Measurements from ENCODE around the gene TMEM74B.

The TMEM74B gene

GRCh38 chr20:1164871-1165270, 19.9 kb downstream of the TMEM74B start:
- H3K27me3 ChIP-seq (replicated peaks) = no peaks in the 10 kb centered on the region
- peaks cover 57% of the 10 kb centered on the region for H3K36me3 ChIP-seq (replicated peaks)
- in situ Hi-C loops (cut with HindIII; ENCODE audit: low pct_ligation_motif_present, low sequenced_read_pairs) = no loop called here
- no peak for DNase-seq
- no peak overlapping the region for H3K27ac ChIP-seq
- TF ChIP-seq, protein P1, sequence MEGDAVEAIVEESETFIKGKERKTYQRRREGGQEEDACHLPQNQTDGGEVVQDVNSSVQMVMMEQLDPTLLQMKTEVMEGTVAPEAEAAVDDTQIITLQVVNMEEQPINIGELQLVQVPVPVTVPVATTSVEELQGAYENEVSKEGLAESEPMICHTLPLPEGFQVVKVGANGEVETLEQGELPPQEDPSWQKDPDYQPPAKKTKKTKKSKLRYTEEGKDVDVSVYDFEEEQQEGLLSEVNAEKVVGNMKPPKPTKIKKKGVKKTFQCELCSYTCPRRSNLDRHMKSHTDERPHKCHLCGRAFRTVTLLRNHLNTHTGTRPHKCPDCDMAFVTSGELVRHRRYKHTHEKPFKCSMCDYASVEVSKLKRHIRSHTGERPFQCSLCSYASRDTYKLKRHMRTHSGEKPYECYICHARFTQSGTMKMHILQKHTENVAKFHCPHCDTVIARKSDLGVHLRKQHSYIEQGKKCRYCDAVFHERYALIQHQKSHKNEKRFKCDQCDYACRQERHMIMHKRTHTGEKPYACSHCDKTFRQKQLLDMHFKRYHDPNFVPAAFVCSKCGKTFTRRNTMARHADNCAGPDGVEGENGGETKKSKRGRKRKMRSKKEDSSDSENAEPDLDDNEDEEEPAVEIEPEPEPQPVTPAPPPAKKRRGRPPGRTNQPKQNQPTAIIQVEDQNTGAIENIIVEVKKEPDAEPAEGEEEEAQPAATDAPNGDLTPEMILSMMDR (IDR thresholded peaks at IDR 0.05; ENCODE audit: low read depth, low read length, missing control alignments) = no peak
- no peak overlapping the region for H3K4me3 ChIP-seq (ENCODE audit: low read depth, low read length)

- no peak for DNase-seq
- TF ChIP-seq, protein P1 (IDR thresholded peaks at IDR 0.05; ENCODE audit: low read depth, low read length, missing control alignments) = no peak
- Histone ChIP-seq H3K27ac (no peak overlapping the region), H3K27me3 (replicated peaks) (no peaks in the 10 kb centered on the region), H3K36me3 (replicated peaks) (peaks cover 51% of the 10 kb centered on the region), H3K4me3 (ENCODE audit: low read depth, low read length) (no peak overlapping the region)
- in situ Hi-C loops (cut with HindIII; ENCODE audit: low pct_ligation_motif_present, low sequenced_read_pairs) = no loop called here
Observed at GRCh38 chr20:1163653-1164052, 21.1 kb downstream of the TMEM74B start.

GRCh38 chr20:1163105-1163504, 21.7 kb downstream of the TMEM74B start:
- Histone ChIP-seq H3K4me3 (ENCODE audit: low read depth, low read length) (no peak overlapping the region), H3K27me3 (replicated peaks) (no peaks in the 10 kb centered on the region), H3K27ac (no peak overlapping the region), H3K36me3 (replicated peaks) (peaks cover 45% of the 10 kb centered on the region)
- no peak for DNase-seq
- in situ Hi-C loops (cut with HindIII; ENCODE audit: low pct_ligation_motif_present, low sequenced_read_pairs) = no loop called here
- TF ChIP-seq, protein P1 (IDR thresholded peaks at IDR 0.05; ENCODE audit: low read depth, low read length, missing control alignments) = no peak

- no peak for DNase-seq
- Histone ChIP-seq H3K27ac (no peak overlapping the region), H3K4me3 (ENCODE audit: low read depth, low read length) (no peak overlapping the region), H3K36me3 (replicated peaks) (peaks cover 31% of the 10 kb centered on the region), H3K27me3 (replicated peaks) (no peaks in the 10 kb centered on the region)
- TF ChIP-seq, protein P1 (IDR thresholded peaks at IDR 0.05; ENCODE audit: low read depth, low read length, missing control alignments) = no peak
- in situ Hi-C loops (cut with HindIII; ENCODE audit: low pct_ligation_motif_present, low sequenced_read_pairs) = no loop called here
Observed at GRCh38 chr20:1160991-1161390, 23.8 kb downstream of the TMEM74B start.

DNA sequence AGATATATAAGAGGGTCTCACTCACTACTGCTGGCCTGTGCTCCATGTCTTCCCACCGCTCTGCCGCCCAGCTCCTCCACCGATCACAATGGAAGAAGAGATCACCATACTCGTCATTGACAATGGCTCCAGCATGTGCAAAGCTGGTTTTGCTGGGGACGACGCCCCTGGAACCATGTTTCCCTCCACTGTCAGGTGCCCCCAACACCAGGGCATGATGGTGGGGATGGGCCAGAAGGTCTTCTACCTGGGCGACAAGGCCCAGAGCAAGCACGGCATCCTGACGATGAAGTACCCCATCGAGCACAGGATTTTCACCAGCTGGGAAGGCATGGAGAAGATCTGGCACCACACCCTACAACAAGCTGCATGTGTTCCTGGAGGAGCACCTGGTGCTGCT, 24.3 kb downstream of the TMEM74B start:
- TF ChIP-seq, protein P1 (IDR thresholded peaks at IDR 0.05; ENCODE audit: low read depth, low read length, missing control alignments) = no peak
- no peak for DNase-seq
- in situ Hi-C loops (cut with HindIII; ENCODE audit: low pct_ligation_motif_present, low sequenced_read_pairs) = no loop called here
- Histone ChIP-seq H3K27me3 (replicated peaks) (no peaks in the 10 kb centered on the region), H3K27ac (no peak overlapping the region), H3K36me3 (replicated peaks) (peaks cover 26% of the 10 kb centered on the region), H3K4me3 (ENCODE audit: low read depth, low read length) (no peak overlapping the region)

- DNase-seq = no peak
- in situ Hi-C loops (cut with HindIII; ENCODE audit: low pct_ligation_motif_present, low sequenced_read_pairs) = no loop called here
- TF ChIP-seq, protein P1 (IDR thresholded peaks at IDR 0.05; ENCODE audit: low read depth, low read length, missing control alignments) = no peak
- Histone ChIP-seq H3K27ac (no peak overlapping the region), H3K27me3 (replicated peaks) (no peaks in the 10 kb centered on the region), H3K4me3 (ENCODE audit: low read depth, low read length) (no peak overlapping the region), H3K36me3 (replicated peaks) (no peaks in the 10 kb centered on the region)
Observed at GRCh38 chr20:1155342-1155741, 29.4 kb downstream of the TMEM74B start.
